ENCODE results near the gene ACSL6. TPM values are rescaled to one million over a fixed set of nuclear protein-coding genes. Genes with fewer than 3 reads are reported as not detected.

The ACSL6 gene
- total and polyA plus RNA-seq, 10 of the 15 experiments (the other 5 are each of a cell fraction or from before 2014, with no cell fraction given), result 0.06 to 0.53 TPM; not detected in 8

GRCh38 chr5:132001647-132002561 is 9.6 kb downstream of the ACSL6 start:
- DNase-seq (ENCODE audit: low read depth, low spot score), result no peak
- Histone ChIP-seq H3K79me2 (ENCODE audit: control insufficient read depth, insufficient read depth, low read length) (no peaks in the 10 kb centered on the region), H3K9me3 (replicated peaks; ENCODE audit: control insufficient read depth, insufficient read depth, low read length) (no peaks in the 10 kb centered on the region), H3K27me3 (replicated peaks in 1 of 2; ENCODE audit: control insufficient read depth in 2 of 2, insufficient read depth in 2 of 2, low read length in 1 of 2) (peaks cover 0 to 2% of the 10 kb centered on the region in 2 experiments; a peak in 1 of 4 replicates), H4K20me1 (ENCODE audit: control insufficient read depth, insufficient read depth) (no peaks in the 10 kb centered on the region), H2AFZ (ENCODE audit: control insufficient read depth, low read depth, low read length) (no peak overlapping the region), H3K9ac (ENCODE audit: control insufficient read depth, insufficient read depth, low read length) (no peak overlapping the region), H3K36me3 (ENCODE audit: control insufficient read depth in 2 of 2, insufficient read depth in 2 of 2, low read length in 1 of 2) (no peaks in the 10 kb centered on the region), H3K4me3 (no peak overlapping the region), H3K27ac (ENCODE audit: control insufficient read depth, insufficient read depth) (no peak overlapping the region), H3K4me2 (ENCODE audit: control insufficient read depth, insufficient read depth) (no peak overlapping the region), H3K4me1 (ENCODE audit: control insufficient read depth, insufficient read depth, low read length) (no peaks in the 10 kb centered on the region; the same call in 1 of the 2 replicates)
- ATAC-seq, result no peak
- ChIA-PET SMC1A (ENCODE audit: uncharacterized antibody, unreplicated experiment) (interaction anchor here (1.1 to 1.8 kb wide), 3 partner anchors 374 to 412 kb away, joined by 3 to 4 read pairs (median 4); no protein-coding TSS in a partner anchor), RAD21 (ENCODE audit: unreplicated experiment) (interaction anchor here (1.3 kb wide), 1 partner anchor 192 kb away, joined by 3 read pairs; no protein-coding TSS in a partner anchor), POLR2A (interaction anchor here (0.5 kb wide), 1 partner anchor 160 kb away, joined by 3 read pairs; no protein-coding TSS in a partner anchor), CTCF (interaction anchor here (0.5 to 4.6 kb wide), 4 partner anchors 61 to 412 kb away, joined by 3 to 18 read pairs (median 3); no protein-coding TSS in a partner anchor)
- FAIRE-seq, result no peak
- in situ Hi-C loops (cut with MboI) (loop anchor here (10.0 kb wide), 1 partner anchor 577 kb away; no protein-coding TSS in a partner anchor), intact Hi-C loops (cut with micrococcal nuclease; ENCODE audit: unreplicated experiment) (no loop called here)
- no TSS peak for BruUV-seq (replicated peaks)
- TF ChIP-seq MXI1 (IDR thresholded peaks at IDR 0.05; ENCODE audit: low read depth, low read length) (no peak), RAD21 (IDR thresholded peaks at IDR 0.05; ENCODE audit: insufficient read depth, low read depth, low read length) (no peak), PAX8 (IDR thresholded peaks at IDR 0.05) (no peak), TCF7 (IDR thresholded peaks at IDR 0.05; ENCODE audit: borderline replicate concordance) (no peak), NR2C1 (IDR thresholded peaks at IDR 0.05) (no peak), GATAD2B (conservative IDR thresholded peaks at IDR 0.05; ENCODE audit: low read depth) (no peak), CHD1 (IDR thresholded peaks at IDR 0.05; ENCODE audit: low read depth, low read length) (no peak), RB1 (IDR thresholded peaks at IDR 0.05; ENCODE audit: borderline replicate concordance) (no peak), ETV6 (conservative IDR thresholded peaks at IDR 0.05 in 1 of 2, IDR thresholded peaks at IDR 0.05 in 1 of 2; ENCODE audit: borderline replicate concordance in 1 of 2, low read depth in 1 of 2) (no peak), CBX5 (IDR thresholded peaks at IDR 0.05; ENCODE audit: low read depth) (no peak), RUNX3 (IDR thresholded peaks at IDR 0.05; ENCODE audit: low read length) (no peak), ASH2L (IDR thresholded peaks at IDR 0.05; ENCODE audit: borderline replicate concordance, low read depth) (no peak), NFXL1 (IDR thresholded peaks at IDR 0.05; ENCODE audit: borderline replicate concordance) (no peak), RFX5 (IDR thresholded peaks at IDR 0.05; ENCODE audit: low read depth, low read length) (no peak)
- WGBS (ENCODE audit: insufficient coverage, insufficient replicate concordance, low lambda C conversion rate, missing lambda C conversion rate), result 25% methylated on average over 11 of the region's 11 CpGs
